Endometrial microvascular endothelial cells (primary cell): ENCODE data around the gene MINPP1. TPM values are rescaled to one million over a fixed set of nuclear protein-coding genes. Genes with fewer than 3 reads are reported as not detected.
"Not testable (repeated sequence)": the region's sequence is repeated elsewhere in the genome, so short reads cannot be mapped to it uniquely, and the experiment has no call there.

ENCODE experiments used
- in situ Hi-C: cut with HindIII; loops from 2 replicates; pipeline ENCODE4 v1.10.0; 2017; ENCODE audit warnings: low sequenced_read_pairs, low pct_unique_long_range_greater_than_20kb; ENCODE audit errors: inconsistent ontology term
- total RNA-seq: library from RNA; depleted of rRNA; stranded (reverse); fragments of >200 nt; gene quantifications from one replicate; pipeline ENCODE4 v1.2.3, GENCODE V29; 2015; ENCODE audit errors: inconsistent ontology term

MINPP1 gene, protein sequence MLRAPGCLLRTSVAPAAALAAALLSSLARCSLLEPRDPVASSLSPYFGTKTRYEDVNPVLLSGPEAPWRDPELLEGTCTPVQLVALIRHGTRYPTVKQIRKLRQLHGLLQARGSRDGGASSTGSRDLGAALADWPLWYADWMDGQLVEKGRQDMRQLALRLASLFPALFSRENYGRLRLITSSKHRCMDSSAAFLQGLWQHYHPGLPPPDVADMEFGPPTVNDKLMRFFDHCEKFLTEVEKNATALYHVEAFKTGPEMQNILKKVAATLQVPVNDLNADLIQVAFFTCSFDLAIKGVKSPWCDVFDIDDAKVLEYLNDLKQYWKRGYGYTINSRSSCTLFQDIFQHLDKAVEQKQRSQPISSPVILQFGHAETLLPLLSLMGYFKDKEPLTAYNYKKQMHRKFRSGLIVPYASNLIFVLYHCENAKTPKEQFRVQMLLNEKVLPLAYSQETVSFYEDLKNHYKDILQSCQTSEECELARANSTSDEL
- total RNA-seq = 36.8 TPM

DNA sequence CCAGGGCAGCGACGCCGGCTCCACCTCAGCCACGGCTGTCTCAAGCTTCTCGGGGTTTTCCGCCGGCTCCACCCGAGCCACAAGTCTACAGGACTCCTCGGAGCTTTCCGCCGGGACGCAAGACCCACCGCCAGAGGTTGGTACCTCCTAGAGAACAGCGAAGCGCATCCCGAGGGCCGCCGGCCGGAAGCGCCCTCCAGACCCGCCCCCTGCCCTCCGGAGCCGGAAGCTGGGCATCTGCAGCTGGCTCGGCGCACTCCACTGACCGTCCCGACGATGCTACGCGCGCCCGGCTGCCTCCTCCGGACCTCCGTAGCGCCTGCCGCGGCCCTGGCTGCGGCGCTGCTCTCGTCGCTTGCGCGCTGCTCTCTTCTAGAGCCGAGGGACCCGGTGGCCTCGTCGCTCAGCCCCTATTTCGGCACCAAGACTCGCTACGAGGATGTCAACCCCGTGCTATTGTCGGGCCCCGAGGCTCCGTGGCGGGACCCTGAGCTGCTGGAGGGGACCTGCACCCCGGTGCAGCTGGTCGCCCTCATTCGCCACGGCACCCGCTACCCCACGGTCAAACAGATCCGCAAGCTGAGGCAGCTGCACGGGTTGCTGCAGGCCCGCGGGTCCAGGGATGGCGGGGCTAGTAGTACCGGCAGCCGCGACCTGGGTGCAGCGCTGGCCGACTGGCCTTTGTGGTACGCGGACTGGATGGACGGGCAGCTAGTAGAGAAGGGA is at the start of gene MINPP1:
Gene MINPP1 (plus strand): TSS at position 254 of the 726 bp plus-strand sequence. CDS start 23 bp downstream, at position 277.
- in situ Hi-C loops = no loop called here

DNA sequence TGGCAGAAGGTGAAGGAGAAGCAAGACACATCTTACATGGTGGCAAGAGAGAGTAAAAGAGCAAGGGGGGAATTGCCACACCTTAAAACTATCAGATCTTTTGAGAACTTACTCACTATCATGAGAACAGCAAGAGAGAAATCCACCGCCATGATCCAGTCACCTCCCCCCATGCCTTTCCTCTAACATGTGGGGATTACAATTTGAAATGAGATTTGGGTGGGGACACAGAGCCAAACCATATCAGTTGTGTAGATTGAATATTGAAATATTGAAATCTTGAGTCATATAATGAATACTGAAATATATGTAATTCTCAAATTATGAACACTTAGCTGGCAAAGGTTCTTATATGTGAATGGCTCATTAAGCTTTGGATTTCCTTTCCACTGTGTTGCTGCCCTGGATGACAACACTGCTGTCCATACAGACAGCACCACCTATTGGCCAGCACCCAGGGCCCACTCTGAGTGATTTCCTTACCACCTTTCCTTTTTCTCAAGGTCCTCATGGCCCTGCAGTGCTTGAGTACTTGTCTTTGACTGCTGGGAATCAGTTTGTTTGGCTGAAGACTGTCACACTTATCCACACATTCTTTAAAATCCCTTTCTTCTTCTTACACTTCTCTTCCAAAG is 48.0 kb upstream of the MINPP1 start:
- in situ Hi-C loops = not testable (repeated sequence)

DNA sequence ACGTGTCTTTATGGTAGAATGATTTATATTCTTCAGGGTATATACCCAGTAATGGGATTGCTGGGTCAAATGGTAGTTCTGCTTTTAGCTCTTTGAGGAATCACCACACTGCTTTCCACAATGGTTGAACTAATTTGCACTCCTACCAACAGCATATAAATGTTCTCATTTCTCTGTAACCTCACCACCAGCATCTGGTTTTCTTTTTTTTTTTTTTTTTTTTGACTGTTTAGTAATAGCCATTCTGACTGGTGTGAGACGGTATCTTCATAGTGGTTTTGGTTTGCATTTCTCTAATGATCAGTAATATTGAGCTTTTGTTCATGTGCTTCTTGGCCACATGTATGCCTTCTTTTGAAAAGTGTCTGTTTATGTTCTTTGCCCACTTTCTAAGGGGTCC is 42.9 kb upstream of the MINPP1 start:
- in situ Hi-C loops = not testable (repeated sequence)

DNA sequence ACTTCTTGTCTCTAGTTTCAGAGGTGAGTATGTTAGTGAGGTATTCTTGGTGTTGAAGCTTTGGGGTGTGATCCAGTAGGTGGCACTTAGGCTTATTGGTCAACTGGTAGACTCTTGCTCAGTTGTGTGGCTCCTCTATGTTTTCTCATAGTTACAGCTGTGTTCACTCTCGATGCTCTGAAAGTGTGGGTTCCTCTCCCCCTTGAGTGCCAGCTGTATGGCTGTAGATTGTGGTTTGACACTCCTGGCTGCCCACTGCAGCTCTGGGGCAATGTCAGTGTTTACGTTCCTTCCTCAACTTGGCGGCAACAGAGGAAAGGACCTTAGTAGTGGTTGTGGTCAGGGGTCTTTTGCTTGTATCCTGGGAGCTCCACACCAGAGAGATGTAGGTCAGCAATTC is 37.8 kb upstream of the MINPP1 start:
- in situ Hi-C loops = not testable (repeated sequence)

DNA sequence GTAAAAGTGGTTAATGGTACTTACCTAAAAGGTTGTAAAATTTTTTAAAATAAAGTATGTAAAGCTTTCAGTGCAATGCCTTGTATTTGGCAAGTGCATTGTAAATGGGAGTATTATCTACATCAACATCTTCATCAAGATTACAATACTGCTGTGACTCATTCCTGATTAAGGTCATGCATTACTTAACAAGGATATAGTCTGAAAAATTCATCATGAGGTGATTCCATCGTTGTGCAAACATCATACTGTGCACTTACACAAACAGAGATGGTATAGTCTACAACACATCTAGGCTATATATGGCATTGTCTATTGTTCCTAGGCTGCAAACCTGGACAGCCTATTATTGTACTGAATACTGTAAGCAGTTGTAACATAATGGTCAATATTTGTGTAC is 16.0 kb upstream of the MINPP1 start:
- in situ Hi-C loops = not testable (repeated sequence)

DNA sequence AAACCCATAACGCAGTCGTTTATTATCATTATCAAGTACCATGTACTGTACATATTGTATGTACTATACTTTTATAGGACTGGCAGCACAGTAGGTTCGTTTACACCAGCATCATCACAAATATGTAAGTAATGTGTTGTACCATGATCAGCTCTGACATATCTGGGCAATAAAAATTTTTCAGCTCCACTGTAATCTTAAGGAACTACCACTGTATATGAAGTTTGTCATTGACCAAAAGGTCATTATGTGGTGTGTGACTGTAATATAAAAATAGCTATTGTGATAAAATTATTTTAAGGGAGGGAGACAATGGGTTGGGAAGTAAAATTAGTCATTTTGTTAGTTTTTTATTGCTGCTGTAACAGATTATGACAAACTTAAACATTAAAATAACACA is 14.4 kb upstream of the MINPP1 start:
- in situ Hi-C loops = not testable (repeated sequence)

DNA sequence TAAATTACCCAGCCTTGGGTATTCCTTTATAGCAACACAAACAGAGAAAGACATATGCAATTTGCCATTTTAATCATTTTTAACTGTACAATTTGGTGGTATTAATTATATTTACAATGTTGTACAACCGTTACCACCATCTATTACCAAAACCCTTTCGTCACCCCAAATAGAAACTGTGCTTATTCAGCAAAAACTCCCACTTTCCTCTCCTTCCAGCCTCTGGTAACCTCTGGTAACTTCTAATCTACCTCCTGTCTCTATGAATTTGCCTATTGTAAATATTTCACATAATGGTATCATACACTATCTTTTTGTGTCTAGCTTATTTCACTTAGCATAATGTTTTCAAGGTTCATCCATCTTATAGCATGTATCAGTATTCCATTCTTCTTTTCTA is 12.2 kb upstream of the MINPP1 start:
- in situ Hi-C loops = not testable (repeated sequence)

DNA sequence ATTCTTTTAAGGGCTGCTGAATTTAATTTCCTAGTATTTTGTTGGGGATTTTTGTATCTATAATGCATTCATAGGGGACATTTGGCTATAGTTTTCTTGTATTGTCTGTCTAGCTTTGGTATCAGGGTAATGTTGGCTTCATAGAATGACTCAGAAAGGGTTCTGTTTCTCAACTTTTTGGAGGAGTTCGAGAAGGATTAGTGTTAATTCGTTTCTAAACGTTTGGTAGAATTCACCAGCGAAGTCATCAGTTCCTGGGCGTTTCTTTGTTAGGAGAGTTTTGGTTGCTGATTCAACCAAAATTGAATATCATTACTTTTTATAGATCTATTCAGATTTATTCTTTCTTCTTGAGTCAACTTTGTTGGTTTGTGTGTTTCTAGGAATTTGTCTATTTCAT is 9.2 kb upstream of the MINPP1 start:
- in situ Hi-C loops = not testable (repeated sequence)

DNA sequence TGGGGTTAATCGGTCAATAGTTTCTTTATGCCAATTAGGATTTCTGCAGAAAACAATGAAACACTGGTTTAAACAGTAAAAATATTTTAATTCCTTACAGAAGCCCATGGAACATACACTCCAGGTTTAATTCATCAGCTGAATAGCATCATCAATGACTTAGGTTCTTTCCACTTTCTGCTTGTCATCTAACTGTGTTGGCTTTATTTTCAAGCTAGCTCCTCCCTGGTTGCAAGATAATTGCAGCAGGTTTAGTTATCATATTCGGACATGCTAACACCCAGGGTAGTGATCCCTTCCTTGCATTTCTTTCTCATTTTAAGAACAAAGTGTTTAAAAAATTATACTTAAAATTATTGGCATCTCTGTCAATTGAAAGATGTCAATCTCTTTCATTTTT is 7.3 kb upstream of the MINPP1 start:
- in situ Hi-C loops = not testable (repeated sequence)

DNA sequence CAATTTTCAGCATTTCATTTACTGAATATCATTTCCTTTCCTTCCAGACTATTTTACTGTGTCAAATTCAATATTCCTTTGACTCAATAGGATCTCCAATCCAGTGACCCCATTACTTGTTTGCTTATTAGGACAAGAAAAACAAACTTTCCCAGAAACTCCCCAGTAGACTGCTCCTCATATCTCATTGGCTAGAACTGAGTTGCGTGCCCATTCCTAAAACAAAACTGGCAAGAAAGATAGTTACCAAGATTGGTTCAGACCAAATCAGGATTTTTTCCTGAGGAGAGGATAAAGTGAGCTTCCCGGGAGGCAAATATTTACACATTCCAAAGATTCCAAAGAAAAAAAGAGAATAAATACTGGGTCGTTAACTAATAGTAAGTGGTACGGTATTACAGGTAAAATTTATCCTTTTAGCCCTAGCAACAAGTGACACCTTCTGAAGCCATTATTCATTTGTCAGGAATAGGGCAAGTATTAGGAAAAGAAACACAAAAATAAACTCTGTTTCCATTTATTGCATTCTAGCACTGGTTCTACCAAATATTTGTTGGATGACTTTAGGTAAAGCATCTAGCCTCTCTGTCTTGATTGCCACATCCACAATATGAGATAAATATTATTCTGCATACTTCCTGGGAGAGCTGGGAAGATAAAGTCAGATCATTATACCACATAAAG is 6.4 kb upstream of the MINPP1 start:
- in situ Hi-C loops = not testable (repeated sequence)

DNA sequence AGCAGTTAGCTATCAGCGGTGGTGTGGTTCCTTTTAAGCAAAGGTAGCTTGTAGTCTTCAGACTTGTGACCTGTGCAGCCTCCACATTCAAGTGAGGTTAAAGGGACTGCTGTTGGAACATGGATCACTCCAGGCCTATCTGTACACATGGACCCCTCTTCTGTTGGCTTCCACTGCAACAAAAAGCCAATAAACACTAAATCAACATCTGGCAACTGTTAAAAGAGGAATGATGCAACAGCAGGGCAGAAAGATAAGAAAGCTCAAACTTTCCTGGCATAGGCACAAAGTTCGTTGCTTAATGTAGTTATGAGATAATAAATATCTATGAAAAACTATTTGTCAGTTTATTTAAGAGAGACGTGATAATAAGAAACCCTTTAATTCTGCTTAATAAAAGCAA is 4.0 kb upstream of the MINPP1 start:
- in situ Hi-C loops = no loop called here

DNA sequence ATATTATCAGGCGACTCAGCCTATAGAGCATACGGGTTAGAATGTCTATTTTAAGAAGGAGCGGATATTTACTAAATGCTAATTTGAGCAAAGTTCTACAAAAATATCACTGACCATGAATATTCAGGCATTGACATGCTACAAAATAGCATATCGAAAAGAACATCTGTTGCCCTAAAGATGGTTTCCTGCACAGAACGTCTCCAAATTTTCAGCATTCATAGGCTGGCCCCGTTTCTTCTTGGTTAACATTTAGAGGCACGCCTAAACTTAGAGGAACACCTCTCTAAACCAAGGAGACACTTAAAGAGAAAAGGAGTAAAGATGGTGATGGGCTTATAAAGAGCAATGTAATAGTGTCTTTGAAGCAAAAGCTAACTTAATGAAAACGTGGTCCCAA is 1.3 kb upstream of the MINPP1 start:
- in situ Hi-C loops = no loop called here

DNA sequence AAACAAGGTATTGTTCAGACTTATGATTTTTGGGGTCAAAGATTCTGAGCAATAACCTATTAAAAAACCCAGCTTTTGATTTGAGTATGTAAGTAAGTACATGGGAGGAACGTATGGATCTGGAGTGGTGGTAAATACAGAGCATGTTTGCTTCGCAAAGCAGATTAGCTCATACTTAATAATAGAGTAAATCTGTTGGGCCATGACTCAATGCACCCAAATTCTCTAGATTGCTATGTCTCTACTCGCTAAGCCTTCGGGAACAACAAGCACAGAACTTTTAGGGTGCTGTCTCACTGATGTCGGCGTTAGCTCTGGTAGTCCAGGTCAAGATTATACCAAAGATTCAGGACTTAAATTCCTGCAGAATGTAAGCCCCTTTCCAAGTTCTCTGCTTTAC is 807 bp upstream of the MINPP1 start:
- in situ Hi-C loops = no loop called here

DNA sequence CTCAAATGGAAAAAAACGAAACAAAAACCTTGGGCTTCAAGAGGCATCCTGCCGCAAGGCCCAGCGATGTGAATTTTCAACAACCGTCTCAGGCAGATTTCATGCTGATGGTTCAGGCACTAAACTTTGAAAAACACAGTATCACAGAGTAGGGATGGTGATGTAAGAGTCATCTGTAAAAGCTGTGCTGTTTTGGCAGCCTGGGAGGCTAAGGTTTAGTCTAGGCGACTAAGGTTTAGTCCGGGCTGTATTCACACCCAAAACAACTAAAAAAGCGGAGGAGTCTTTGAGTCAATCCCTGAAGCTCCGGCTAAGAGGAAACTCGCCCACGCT is 420 bp upstream of the MINPP1 start:
- in situ Hi-C loops = no loop called here

DNA sequence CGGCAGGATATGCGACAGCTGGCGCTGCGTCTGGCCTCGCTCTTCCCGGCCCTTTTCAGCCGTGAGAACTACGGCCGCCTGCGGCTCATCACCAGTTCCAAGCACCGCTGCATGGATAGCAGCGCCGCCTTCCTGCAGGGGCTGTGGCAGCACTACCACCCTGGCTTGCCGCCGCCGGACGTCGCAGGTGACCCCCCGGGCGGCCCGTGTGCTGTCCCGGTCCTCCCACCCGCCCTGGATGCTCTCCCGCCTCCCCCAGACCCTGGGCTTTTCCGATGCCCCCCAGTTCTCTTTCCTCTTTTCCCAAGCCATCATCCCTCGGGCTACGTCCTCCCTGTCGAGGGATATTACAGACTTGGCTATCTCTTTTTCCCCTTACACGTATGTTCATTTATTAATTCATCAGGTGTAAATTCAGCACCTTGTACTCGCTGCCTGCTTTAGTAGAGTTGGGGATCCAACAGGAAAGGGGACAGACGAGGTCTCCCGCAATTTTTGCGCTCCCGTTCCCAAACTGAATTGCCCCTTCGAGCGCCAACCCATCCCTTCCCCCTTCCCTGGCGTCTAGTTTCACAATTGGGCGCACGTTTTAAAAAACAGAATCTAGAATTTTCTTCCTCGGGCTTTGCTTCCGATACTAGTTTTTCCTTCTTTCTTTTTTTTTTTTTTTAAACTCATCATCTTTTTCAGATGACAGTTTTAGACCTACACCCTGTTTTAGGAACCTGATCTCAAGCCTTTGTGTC is 846 bp downstream of the MINPP1 start:
- in situ Hi-C loops = no loop called here

DNA sequence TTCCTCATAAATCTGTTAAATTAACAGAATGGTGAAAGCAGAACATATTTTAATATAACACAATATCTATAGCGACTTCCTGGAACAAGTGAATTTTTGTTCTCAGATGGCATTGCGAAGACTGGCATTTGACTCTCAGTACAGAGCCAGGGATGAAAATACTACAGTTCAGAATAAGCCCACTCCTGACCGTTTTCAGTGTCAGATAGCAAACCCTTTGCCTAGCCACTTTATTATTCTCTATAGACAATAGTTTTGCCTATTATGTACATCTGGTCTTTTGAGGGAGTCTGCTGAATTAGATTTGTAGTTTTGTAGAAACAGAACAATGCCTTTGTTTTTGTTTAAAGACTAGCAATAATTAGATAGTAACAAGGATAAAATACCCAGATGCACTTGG is 2.3 kb downstream of the MINPP1 start:
- in situ Hi-C loops = no loop called here

DNA sequence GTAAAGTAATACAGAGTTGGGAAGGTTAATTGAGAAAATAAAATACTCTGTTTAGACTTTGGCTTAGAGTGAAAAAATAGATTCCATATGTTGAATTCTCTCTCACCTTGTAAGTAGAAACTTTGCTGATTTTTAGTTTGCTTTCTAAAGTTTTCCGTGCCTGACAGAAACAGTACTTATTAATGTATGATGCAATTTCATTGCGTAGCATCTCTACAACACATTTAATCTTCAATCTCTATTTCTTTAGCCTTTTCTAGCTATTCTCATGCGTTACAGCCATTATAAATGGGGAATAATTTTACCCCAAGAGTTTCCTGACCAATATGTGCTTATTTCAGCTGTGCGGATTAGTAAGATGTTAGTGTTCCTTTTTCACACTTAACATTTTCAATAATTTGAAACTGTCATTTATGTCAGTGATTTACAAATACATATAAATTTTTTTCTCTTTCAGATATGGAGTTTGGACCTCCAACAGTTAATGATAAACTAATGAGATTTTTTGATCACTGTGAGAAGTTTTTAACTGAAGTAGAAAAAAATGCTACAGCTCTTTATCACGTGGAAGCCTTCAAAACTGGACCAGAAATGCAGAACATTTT is 3.3 kb downstream of the MINPP1 start:
- in situ Hi-C loops = no loop called here

DNA sequence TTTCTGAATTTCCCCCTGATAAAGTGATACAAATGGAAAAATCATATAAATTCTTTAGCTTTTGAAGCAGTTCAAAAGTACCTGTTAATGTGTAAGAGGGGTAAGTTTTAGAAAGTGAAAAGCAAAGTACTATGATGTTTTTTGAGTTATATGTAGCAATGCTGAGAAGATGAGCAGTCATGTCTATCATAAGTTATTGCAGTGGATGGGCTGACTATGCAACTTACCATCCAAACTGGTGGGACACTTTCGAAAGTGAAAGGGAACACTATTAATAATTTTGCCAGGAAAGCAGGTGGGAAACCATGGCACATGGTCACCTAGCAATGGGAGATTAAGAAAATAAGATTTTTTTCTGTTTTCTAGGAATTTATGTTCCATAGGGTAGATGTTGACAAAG is 4.1 kb downstream of the MINPP1 start:
- in situ Hi-C loops = no loop called here
